Limb (tissue), 2 donors: ENCODE measurements around the gene RPTOR.
"Not testable (repeated sequence)": the region's sequence is repeated elsewhere in the genome, so short reads cannot be mapped to it uniquely, and the experiment has no call there.

Experiments
- DNase-seq, 2 donors: peaks; one replicate each; pipeline ENCODE4 v3.0.0-alpha.2; 2016; ENCODE audit errors: extremely low spot score in 2 of 2

The RPTOR gene

GRCh38 chr17:80614332-80615047 lies 69.9 kb downstream of the RPTOR start:
- DNase-seq, result no peak

DNA sequence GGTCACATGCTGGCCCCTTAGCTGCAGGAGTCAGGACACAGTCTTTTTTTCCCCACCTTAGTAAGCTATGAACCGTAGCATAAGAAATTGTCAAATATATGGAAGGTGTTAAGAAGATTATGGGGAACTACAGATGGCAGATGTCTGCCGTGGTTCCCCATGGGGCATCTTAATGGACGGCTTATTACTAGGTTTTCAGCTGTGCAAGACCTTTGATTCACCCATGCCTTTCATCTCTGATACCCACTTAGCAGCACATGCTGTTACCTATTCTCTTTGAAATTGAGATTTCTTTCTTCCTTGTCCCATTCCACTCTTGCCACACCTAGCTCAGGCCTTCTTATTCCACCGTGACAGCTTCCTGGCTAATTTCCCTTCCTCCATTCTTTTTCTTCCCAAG lies 70.7 kb downstream of the RPTOR start:
- DNase-seq, result no peak

DNA sequence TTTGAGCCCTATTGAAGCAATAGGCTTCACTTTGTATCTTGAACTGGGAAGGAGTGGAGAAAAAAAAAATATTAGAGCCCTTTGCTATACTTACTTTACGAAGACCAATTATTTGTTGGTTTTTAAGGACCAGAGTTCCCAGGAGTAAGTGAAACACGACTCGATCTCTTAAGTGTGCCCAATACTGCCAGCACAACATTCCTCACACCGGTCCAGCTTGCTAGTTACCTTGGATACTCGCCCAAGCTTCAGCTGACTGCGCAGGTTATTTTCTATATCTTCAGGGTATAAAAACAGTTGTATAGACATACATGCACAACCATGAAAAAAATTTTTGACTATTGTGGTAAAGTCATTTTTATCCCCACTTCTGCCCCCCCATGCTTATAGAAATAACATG lies 72.1 kb downstream of the RPTOR start:
- DNase-seq, result no peak

GRCh38 chr17:80618304-80618703 lies 73.7 kb downstream of the RPTOR start:
- no peak for DNase-seq

DNA sequence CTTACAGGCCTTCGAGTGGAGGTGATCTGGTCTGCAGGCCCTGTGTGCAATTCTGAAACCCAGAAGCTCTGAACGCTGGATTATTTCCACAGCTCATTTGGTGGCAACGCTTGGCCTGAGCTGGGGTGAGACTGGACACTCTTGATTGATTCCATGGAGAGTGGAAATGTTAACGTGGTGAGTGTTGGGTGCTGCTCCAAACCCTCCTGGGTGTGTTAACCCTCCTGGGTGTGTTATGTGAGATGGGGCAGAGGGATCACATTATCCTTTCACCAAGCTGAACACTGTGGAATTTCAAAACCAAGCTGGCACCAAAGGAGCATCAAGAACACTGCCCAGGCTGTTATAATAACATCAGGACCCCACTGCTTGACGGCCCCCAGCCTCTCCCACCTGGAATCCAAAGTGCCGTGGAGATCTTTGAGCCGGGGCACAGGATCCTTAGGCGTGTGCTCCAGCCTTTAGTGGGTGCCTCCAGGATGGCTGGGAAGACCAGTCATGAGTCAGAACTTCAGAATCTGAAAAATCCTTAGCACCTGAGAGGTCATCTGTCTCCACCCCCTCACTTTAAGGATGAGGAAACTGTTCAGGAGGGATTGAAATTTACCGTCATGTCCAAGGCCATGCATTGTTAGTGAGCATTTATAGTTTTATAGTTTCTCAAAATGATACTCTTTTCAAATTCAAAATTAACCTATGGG lies 75.0 kb downstream of the RPTOR start:
- no peak for DNase-seq

- DNase-seq, result no peak
Observed at GRCh38 chr17:80621335-80621996, 76.8 kb downstream of the RPTOR start.

GRCh38 chr17:80621997-80622357 lies 77.3 kb downstream of the RPTOR start:
- DNase-seq, result no peak

DNA sequence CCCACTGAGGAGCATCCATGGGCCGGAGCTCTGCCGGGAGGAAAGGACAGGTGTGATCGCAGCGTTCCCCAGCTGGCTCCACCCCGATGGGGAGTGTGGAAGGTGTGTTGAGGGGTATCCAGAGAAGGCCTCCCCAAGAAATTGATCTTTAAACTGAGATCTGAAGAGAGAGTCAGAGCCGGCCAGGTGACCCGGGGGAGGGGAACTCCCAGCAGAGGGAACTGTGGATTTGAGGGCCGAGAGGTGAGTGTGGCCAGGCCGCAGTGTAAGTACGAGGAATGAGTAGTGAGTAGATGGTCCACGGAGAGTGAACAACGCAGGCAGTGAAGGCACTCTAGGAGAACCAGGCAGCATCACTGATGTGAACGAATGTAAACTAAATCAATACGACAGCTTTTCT lies 80.2 kb downstream of the RPTOR start:
- DNase-seq, result no peak

DNA sequence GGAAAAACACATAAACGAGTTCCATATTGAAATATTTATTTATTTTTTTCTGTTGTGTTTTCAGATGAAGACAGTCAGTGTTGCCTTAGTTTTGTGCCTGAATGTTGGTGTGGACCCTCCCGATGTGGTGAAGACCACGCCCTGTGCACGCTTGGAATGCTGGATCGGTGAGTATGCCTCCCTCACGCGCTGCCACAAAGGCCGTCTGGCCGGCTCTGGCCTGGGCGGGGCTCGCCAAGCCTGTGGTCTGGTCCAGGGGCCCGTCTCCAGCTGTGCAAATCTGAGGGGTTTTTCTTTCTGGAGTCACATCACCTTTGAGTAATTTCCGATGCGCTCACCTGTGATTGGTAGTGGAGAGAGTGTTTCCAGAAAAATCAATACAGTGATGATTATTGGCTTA lies 81.0 kb downstream of the RPTOR start:
- no peak for DNase-seq

- DNase-seq, result not testable (repeated sequence)
Observed at GRCh38 chr17:80628881-80629280, 84.2 kb downstream of the RPTOR start.

GRCh38 chr17:80629298-80630028 lies 84.8 kb downstream of the RPTOR start:
- DNase-seq, result no peak

- DNase-seq, result no peak
Observed at GRCh38 chr17:80630560-80631120, 86.0 kb downstream of the RPTOR start.

GRCh38 chr17:80631142-80632045 lies 86.8 kb downstream of the RPTOR start:
- no peak for DNase-seq

DNA sequence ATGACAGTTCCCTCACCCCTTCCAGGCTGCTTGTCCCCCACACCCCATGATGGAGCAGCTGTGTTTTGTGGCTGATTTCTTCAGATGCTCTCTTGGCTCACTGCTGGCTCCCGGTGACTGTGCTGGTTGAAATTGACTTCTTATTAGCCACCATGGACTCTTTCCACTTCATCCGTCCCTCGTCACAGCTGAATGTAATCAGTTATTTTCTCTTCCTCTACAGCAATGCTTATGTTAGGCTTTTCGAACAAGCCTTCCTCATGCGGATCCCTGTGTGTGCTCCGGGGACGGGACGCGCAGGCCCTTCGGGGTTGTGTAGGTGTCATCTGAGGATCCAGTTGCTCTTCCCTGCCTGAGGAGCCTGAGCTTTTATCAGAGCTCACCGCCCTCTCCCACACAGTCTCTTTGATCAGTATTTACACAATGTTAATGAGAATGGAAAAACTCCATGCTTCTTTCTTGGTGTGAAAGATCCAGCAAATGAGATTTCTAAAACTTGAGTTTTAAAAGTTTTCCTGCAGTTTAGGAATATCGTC lies 87.5 kb downstream of the RPTOR start:
- DNase-seq, result no peak

GRCh38 chr17:80633207-80633606 lies 88.6 kb downstream of the RPTOR start:
- no peak for DNase-seq

- DNase-seq, result no peak
Observed at GRCh38 chr17:80633994-80634566, 89.4 kb downstream of the RPTOR start.

- no peak for DNase-seq
Observed at GRCh38 chr17:80636361-80637018, 91.9 kb downstream of the RPTOR start.

- no peak for DNase-seq
Observed at GRCh38 chr17:80637048-80637781, 92.6 kb downstream of the RPTOR start.

DNA sequence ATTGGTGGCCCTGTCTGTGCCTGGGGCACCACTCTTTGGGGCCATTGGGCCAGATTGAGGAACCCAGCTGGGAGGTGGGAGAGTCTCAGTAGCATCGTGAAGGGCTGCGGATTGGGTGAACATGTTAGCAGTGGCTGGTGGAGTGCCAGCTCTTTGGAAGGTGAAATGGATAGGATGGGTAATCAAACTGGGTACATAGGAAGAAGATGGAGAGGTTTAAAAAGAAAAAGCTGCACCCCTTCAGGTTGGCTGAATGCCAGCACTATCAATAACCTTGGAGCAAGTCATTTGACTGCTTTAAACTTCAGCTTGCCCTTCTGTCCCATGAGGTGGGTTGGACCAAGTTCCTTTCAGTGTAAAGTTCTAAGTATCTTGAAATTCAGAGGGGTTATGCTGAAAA lies 95.0 kb downstream of the RPTOR start:
- DNase-seq, result no peak
